GM12873 (cell line): Measurements from ENCODE around the gene MYRIP.

Experiments used
- CTCF ChIP-seq: IDR thresholded peaks from 2 replicates; pipeline ENCODE4 v1.5.1; 2012; ENCODE audit warnings: low read depth, mild to moderate bottlenecking, moderate library complexity, low read length, control low read depth; ENCODE audit not compliant: insufficient read depth; ENCODE audit errors: missing control alignments

Gene MYRIP

GRCh38 chr3:40097131-40098117, 288.0 kb downstream of the MYRIP start:
- TF ChIP-seq CTCF: no peak

- TF ChIP-seq CTCF: no peak
These were observed 288.9 kb downstream of the MYRIP start for GRCh38 chr3:40098261-40098759.

- no peak for TF ChIP-seq CTCF
These were observed 290.5 kb downstream of the MYRIP start for GRCh38 chr3:40099871-40100270.

- no peak for TF ChIP-seq CTCF
These were observed 292.8 kb downstream of the MYRIP start for GRCh38 chr3:40102182-40102581.

- no peak for TF ChIP-seq CTCF
These were observed 294.4 kb downstream of the MYRIP start for GRCh38 chr3:40103829-40104228.

- no peak for TF ChIP-seq CTCF
These were observed 295.0 kb downstream of the MYRIP start for GRCh38 chr3:40104441-40104840.

- no peak for TF ChIP-seq CTCF
These were observed 299.2 kb downstream of the MYRIP start for GRCh38 chr3:40108643-40109042.
